Uterus (tissue), 4 donors: ENCODE results near the gene IL6R. TPM values are rescaled to one million over a fixed set of nuclear protein-coding genes. Genes with fewer than 3 reads are reported as not detected.

Experiments used
- DNase-seq, 2 donors: peaks; one replicate each; pipeline ENCODE4 v3.0.0-alpha.2; 2019 to 2020
- H3K27ac ChIP-seq, 2 donors: fragments of 200-600 bp; sonication (generic); 1 replicate in 1 of 2; 2 replicates in 1 of 2; pipeline ENCODE4 v1.5.1; 2016 to 2018
- H3K27me3 ChIP-seq, 2 donors: fragments of 200-600 bp; sonication (generic); one replicate each; pipeline ENCODE4 v1.5.1; 2018 to 2019; ENCODE audit warnings: control low read depth in 1 of 2
- H3K36me3 ChIP-seq, 2 donors: fragments of 200-600 bp; sonication (generic); one replicate each; pipeline ENCODE4 v1.5.1; 2019; ENCODE audit warnings: control low read depth in 1 of 2
- H3K4me1 ChIP-seq, 2 donors: fragments of 200-600 bp; sonication (generic); one replicate each; pipeline ENCODE4 v1.5.1; 2018 to 2019; ENCODE audit warnings: control low read depth in 1 of 2
- H3K4me3 ChIP-seq, 2 donors: fragments of 200-600 bp; sonication (generic); 1 replicate in 1 of 2; 2 replicates in 1 of 2; pipeline ENCODE4 v1.5.1; 2018 to 2019; ENCODE audit warnings: mild to moderate bottlenecking in 1 of 2
- H3K9me3 ChIP-seq, 2 donors: fragments of 200-600 bp; sonication (generic); one replicate each; pipeline ENCODE4 v1.5.1; 2019; ENCODE audit warnings: control low read depth in 1 of 2
- CTCF ChIP-seq, 4 experiments: fragments of 200-600 bp in 2 of 4; fragments of 450-650 bp in 2 of 4; sonication (generic) in 2 of 4; IDR thresholded peaks; one replicate each; pipeline ENCODE4 v1.5.1; 2016 to 2019; ENCODE audit warnings: antibody characterized with exemption in 4 of 4, mild to moderate bottlenecking in 2 of 4, moderate library complexity in 1 of 4
- POLR2A ChIP-seq, 2 donors: fragments of 450-650 bp; IDR thresholded peaks; one replicate each; pipeline ENCODE4 v1.6.1; 2016; ENCODE audit warnings: antibody characterized with exemption in 2 of 2, mild to moderate bottlenecking in 1 of 2, moderate library complexity in 1 of 2
- intact Hi-C: fragments of 100-400 bp; cut with DNase I; formaldehyde crosslinking; loops from one replicate; pipeline ENCODE4 v1.15.1; 2023; ENCODE audit warnings: low total_unique reads
- total RNA-seq, 4 donors: library from RNA; depleted of rRNA in 3 of 4; stranded (reverse); fragments of >200 nt in 3 of 4; gene quantifications; one replicate each; pipeline versions ENCODE4 v1.1.0 to v1.2.4, GENCODE V29; 2014 to 2023
- donor health status: DM: yes; HTN: yes; CAD: no.

The IL6R gene
- total RNA-seq, 4 donors from 2014 or later = 9.7 to 28.2 (median 17.1) TPM

GRCh38 chr1:154413177-154413783, 8.1 kb downstream of the IL6R start:
- DNase-seq = peak in 1 of 2 donors; percentile 3
- Histone ChIP-seq H3K27me3 (no peaks in the 10 kb centered on the region), H3K9me3 (no peaks in the 10 kb centered on the region), H3K27ac (no peak overlapping the region), H3K4me3 (no peak overlapping the region), H3K36me3 (no peaks in the 10 kb centered on the region), H3K4me1 (peaks cover 0 to 2% of the 10 kb centered on the region in 2 donors)
- no peak for TF ChIP-seq CTCF (IDR thresholded peaks at IDR 0.05)
- TF ChIP-seq POLR2A (IDR thresholded peaks at IDR 0.05) = no peak
- intact Hi-C loops = no loop called here

- Histone ChIP-seq H3K27ac (no peak overlapping the region), H3K4me3 (no peak overlapping the region), H3K27me3 (no peaks in the 10 kb centered on the region), H3K4me1 (peaks cover 10 to 12% of the 10 kb centered on the region in 2 donors), H3K36me3 (no peaks in the 10 kb centered on the region), H3K9me3 (no peaks in the 10 kb centered on the region)
- TF ChIP-seq CTCF (IDR thresholded peaks at IDR 0.05) = no peak
- no peak for TF ChIP-seq POLR2A (IDR thresholded peaks at IDR 0.05)
- intact Hi-C loops = no loop called here
- DNase-seq = no peak
These were observed 9.5 kb downstream of the IL6R start for GRCh38 chr1:154414606-154415005.

- no peaks in the 10 kb centered on the region for H3K36me3 ChIP-seq
- H3K4me1 ChIP-seq = peaks cover 20 to 32% of the 10 kb centered on the region in 2 donors
- H3K9me3 ChIP-seq = no peaks in the 10 kb centered on the region
- intact Hi-C loops = no loop called here
- DNase-seq = peak in 1 of 2 donors; percentile 10
- H3K27me3 ChIP-seq = no peaks in the 10 kb centered on the region
- peak overlapping the region; percentile 33 to 93 for H3K27ac ChIP-seq
- no peak overlapping the region for H3K4me3 ChIP-seq
- no peak for TF ChIP-seq POLR2A (IDR thresholded peaks at IDR 0.05)
- TF ChIP-seq CTCF (IDR thresholded peaks at IDR 0.05) = no peak
These were observed 11.6 kb downstream of the IL6R start for GRCh38 chr1:154416471-154417337.

- TF ChIP-seq POLR2A (IDR thresholded peaks at IDR 0.05) (no peak), CTCF (IDR thresholded peaks at IDR 0.05) (no peak)
- Histone ChIP-seq H3K4me3 (no peak overlapping the region), H3K4me1 (peaks cover 20 to 33% of the 10 kb centered on the region in 2 donors), H3K9me3 (no peaks in the 10 kb centered on the region), H3K36me3 (no peaks in the 10 kb centered on the region), H3K27ac (peak overlapping the region; percentile 33 to 93), H3K27me3 (no peaks in the 10 kb centered on the region)
- intact Hi-C loops = no loop called here
- no peak for DNase-seq
These were observed 12.1 kb downstream of the IL6R start for GRCh38 chr1:154417338-154417608.
